ENCODE data around the gene TBC1D13.
A peak's percentile ranks its signal among the peaks of the same experiment; 100 is the strongest.
"Not testable (repeated sequence)": the region's sequence is repeated elsewhere in the genome, so short reads cannot be mapped to it uniquely, and the experiment has no call there.

The TBC1D13 gene

DNA sequence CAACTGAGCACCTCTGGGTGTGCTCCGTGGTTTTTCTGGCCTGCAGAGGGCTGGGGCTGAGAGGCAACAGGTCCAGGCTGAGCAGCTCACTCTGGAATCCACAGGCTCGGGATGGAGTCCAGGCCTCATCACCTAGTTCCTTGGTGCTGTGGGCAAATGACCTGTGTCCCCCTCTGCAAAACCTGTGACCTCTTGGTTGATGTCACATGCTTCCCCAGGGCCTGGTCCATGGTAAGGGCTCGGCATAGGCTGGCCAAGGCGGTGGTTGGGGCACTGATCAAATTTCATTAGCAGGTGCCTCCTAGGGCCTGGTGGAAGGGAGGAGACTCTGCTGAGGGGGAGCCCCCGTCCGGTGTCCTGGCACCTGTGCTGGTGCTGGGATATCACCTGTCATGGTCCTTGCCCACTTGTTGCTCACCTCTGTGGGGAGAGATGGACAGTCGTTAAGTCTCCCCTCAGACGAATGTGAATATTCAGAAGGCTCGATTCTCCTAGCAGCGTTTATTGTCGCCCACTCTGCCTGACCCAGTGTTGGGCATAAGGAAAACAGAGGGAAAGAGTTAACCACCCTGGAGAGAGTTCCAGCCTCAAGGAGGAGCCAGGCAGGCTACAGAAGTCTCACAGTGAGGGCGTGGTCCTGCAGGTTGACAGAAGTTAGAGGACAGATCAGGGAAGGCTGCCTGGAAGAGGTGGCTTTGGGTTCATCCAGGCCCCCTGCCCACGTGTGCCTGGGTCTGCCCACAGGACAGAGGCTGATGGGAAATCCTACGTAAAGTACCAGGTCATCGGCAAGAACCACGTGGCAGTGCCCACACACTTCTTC is 34.7 kb downstream of the TBC1D13 start:
- DNase-seq (ENCODE audit: low read depth), result no peak

DNA sequence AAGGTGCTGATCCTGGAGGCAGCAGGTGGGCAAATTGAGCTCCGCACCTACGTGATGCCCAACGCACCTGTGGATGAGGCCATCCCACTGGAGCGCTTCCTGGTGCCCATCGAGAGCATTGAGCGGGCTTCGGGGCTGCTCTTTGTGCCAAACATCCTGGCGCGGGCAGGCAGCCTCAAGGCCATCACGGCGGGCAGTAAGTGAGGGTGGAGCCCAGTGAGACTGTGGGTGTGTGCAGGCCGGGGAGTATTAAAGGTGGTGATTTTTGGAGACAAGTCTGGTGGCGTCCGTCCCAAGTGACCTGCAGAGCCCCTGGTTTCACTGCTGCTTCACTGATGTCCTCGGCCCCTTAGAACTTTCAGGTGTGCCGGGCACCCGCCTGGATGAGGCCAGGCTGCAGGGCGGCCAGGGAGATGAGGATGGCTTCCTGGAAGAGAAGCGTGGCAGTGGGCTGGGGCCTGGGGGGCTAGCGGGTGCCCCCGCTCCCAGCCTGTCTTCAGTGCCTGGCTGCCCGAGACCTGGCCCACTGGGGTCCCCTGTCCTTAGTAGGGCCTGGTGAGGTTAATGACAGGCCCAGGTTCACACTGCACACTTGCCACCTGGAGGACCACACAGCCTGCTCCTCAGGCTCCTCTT is 35.5 kb downstream of the TBC1D13 start:
- DNase-seq (ENCODE audit: low read depth), result no peak

DNA sequence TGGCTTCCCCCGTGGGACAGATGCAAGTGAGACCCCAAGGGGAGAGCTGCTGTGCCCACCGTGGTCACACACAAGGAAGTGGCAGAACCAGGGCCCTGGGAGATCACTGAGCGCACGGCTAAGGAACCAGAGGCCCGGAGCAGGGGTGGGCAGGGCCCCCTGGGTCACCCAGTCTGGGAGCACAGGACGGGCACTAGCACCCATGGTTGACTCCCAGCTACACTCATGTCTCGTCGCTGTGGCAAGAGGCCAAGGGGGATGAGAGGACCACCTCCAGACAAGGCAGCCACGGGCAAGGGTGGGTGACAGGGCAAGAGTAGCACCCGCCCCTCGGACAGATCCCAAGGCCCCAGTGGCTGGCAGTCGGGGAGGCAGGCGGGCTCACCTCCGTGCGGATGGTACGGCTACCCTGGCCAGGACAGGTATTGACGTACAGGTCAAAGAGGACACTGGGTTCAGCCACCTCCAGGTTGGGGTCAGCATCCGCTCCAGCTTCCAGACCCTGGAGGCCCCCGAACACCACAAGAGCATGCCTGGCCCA is 36.4 kb downstream of the TBC1D13 start:
- DNase-seq (ENCODE audit: low read depth), result no peak

DNA sequence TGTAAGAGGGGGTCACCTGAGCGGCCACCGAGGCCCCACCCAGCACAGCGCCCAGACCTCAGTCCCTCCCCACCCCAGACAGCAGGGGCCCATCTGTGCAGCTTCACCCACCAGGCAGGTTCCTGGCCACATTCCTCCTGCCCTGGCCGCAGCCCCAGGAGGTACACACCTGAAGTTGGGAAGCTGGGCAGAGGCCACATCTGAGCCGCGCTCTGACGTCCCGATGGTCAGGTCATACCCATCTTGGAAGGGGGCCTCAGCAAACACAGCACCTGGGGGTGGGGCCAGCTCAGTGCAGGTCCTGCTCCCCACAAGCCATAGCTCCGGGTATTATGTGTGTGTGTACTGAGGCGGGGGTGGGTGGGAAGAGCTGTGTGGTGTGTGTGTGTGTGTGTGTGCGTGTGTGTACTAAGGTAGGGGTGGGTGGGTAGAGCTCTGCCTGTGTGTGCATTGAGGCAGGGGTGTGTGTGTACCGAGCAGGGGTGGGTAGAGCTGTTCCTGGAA is 36.9 kb downstream of the TBC1D13 start:
- no peak for DNase-seq (ENCODE audit: low read depth)

DNA sequence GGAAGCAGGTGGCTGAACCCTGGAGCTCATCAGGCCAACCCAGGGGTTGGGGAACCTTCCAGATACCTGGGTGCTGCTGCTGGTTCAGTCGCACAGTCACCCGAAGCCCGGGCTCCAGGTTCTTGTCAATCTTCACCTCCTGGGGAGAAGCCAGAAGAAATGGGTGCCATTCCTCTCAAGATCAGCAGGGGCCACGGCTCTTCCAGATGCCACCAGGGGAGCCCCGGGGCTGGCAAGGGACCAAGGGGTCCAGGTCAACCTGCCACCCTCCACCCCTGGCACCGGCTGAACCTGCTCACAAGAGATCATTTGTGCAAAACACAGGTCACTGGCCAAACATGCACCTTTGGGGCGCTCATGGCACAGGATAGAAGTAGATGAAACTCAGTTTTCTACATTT is 37.9 kb downstream of the TBC1D13 start:
- no peak for DNase-seq (ENCODE audit: low read depth)

DNA sequence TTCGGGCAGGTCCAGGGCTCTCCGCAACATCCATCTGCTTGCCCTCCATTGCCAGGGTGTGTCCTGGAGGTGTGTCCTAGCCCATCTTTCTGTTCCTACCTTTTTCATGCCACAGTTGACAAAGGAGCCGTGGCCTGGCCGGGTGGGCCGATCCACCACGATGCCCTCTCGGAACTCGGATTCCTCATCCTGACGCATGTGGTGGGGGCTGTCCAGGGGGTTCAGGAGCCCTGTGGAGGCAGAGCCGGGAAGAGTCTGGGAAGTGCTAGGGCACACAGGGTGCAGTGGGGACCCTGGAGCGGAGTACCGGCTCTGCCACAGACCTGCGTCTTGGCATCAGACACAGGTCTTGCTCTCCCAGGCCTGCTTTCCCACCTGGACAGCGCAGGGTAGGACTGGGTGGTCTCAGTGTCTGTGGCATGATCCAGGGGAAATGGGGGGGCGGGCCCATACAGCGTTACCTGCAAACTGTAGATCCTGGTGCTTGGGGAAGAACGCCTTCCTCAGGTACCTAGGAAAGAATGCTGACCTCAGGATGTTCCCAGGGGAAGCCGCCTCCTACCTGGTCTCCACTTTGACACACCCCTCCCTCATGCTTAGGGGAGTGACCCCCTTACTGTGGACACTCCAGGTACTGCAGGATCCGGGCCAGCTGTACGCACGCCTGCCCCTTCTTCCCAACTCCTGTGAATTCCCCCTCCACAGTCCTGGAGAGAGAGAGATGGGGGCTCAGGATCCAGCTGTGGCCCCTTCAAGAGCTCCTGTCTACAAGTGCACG is 39.1 kb downstream of the TBC1D13 start:
- DNase-seq (ENCODE audit: low read depth), result no peak

DNA sequence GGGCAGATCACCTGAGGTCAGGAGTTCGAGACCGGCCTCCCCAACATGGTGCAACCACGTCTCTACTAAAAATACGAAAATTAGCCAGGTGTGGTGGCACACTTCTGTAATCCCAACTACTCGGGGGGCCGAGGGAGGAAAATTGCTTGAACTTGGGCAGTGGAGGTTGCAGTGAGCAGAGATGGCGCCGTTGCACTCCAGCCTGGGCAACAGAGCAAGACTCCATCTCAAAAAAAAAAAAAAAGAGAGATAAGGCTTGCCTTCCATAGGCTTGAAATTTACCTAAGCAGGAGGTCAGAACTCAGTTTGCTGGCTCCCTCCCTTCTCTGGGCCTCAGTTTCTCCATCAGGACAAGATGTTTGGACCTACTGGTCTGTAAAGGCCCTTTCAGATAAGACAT is 41.2 kb downstream of the TBC1D13 start:
- DNase-seq (ENCODE audit: low read depth), result no peak

DNA sequence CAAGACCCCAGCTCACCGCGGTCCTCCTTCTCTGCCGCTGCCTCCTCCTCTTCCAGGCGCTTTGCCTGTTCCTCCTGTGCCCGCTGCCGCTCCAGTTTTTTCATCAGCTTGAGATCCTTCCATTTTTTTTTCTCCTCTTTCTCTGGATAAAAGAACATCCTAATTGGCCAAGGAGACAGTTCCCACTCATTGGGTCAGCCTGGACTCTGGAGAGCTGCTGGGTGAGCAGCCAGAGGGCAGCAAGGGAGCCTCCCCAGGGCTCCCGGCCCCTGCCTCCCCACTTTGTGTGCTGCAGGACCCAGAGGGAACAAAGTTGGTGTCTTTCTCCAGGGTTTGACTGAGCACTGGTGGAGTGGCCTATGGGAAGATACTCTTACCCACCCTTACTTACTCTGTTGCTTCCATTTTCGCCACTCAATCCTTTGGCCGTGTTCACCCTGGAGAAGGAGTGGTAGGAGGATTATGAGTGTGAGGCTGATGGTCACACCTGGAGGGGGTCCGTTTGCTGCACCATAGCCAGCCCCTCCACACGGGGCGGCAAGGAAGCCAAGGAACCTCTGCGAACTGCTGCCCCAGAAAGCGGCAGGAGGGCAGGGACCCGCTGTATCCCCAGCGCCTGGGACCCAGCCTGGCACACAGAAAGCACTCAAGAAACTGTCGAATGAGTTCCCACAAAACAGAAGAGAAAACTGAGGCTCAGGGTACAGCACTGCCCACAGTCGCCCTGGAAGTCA is 41.8 kb downstream of the TBC1D13 start:
- DNase-seq (ENCODE audit: low read depth), result no peak

DNA sequence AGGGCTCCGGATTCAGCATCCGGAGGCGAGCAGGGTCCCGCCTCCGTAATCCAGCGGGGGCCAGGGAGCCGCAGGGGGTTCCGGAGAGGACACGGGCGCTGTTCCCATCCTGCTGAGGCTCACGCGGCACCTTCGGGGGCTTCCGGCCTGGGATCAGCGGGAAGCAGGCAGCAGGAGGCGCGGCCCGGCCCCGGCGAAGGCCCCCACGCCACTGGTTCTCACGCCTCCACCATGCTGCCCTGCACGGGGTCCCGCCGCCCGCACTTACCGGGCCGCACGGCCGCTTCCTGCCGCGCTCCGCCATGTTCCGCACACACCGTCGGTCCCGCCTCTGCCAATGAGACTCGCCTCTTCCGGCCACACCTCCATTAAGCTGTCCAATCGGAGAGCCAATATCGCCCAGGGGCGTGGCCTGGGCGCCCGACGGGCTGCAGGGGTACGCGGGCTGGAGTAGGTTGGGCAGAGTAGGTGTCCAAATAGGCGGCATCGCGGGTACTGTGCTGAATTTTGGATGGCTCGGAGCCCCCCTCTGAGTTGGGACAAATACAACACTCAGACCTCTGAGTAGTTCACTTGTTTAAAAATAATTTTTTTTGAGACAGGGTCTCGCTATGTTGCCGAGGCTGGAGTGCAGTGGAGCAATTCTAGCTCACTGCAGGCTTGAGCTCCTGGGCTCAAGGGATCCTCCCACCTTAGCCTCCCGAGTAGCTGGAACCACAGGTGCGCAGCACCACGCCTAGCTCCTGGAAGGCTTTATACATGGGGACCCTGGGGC is 42.6 kb downstream of the TBC1D13 start, which contains the start of gene SPOUT1:
Gene SPOUT1 (minus strand): TSS at position 318 of the 775 bp plus-strand sequence. CDS start 14 bp downstream, at position 304.
- DNase-seq (ENCODE audit: low read depth), result peak; percentile 54

DNA sequence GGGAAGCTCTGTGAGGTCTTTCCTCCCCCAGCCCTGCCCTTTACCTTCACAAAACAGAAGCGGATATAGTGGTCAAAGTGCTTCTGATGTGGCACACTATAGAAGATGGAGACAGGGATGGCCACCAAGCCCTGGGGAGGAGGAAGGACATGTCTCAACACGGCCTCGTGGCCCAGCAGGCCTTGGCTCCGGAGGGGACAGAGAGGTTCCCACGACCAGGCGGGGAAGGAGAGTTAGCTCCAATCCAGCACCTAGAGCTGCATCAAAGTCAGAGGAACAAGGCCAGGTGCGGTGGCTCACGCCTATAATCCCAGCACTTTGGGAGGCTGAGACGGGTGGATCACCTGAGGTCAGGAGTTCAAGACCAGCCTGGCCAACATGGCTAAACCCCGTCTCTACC is 46.6 kb downstream of the TBC1D13 start:
- DNase-seq (ENCODE audit: low read depth), result no peak

DNA sequence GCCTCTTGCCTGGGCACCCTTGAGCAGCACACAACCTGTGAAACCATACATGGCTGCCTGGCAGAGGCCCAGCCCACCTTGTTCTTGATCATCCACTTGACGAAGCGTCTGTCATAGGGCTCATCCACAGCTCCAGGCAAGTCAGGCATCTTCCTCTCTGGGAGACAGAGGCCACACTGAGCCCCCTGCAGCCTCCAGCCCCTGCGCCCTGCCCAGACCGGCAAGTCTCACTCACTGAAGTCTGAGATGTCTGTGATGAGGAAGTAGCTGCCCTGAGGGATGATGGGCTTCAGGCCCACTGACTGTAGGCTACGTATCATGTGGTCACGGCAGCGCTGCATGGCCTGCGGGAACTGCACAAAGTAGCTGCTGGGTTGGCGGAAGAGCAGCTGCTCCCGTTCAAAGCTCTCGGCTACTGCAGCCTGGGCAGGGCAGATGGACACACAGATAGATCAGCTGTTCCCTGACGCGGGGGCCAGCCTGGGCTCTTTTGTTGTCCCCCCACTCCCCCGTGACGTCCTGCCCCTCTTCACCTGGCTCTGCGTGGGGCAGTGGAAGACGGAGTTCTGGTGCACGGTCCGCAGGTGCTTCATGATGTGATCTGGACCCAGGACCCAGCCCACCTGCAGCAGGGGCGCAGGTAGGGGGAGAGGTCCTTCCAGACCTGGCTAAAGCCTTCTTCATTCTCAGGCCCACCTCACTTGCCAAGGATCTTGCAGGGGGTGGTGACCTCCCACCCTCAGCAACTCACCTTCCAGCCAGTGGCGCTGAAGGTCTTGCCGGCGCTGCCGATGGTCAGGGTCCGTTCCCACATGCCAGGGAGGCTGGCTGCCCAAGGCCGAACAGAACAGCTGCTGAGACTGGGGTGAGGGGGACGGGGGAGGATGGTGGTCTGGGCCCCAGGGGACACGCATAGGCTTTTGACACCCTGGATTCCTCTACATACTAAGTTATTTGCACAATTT is 48.5 kb downstream of the TBC1D13 start:
- no peak for DNase-seq (ENCODE audit: low read depth)

DNA sequence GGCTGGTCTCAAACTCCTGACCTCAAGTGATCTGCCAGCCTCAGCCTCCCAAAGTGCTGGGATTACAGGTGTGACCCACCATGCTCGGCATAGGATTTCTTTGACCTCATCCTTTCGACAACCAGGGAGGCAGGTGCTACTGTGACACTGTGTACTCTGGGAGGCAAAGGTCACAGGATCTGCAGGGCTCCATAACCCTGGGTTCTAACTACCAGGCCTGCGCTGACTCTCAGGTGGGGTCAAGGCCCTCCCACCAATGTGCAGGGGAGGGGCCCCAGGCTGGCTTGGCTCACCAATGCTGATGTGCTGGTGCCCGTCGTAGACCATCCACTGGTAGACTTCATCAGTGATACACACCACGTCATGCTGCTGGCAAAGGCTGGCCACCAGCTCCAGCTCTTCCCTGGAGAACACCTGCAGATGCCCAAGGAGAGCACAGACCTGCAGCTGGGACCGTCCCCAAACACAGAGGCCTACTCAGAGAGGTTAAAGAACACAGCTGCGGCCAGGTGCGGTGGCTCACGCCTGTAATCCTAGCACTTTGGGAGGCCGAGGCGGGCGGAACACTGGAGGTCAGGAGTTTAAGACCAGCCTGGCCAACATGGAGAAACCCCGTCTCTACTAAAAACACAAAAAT is 49.6 kb downstream of the TBC1D13 start:
- no peak for DNase-seq (ENCODE audit: low read depth)

DNA sequence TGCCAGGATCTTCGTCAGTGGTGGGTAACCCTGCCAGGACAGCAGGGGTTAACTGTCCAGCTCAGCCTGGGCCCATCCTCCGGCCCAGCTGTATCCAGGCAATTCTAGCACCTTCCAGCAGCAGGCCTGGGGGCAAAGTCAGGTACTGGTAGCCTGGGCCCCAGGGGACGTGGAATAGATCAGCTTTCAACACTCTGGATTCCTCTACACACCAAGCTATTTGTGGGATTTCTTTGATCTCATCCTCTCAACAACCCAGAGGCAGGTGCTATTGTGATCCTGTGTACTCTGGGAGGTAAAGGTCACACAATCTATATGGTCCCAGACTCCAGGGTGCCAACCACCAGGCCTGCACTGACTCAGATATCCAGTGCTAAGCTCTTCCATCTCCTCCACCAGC is 51.3 kb downstream of the TBC1D13 start:
- DNase-seq (ENCODE audit: low read depth), result no peak

DNA sequence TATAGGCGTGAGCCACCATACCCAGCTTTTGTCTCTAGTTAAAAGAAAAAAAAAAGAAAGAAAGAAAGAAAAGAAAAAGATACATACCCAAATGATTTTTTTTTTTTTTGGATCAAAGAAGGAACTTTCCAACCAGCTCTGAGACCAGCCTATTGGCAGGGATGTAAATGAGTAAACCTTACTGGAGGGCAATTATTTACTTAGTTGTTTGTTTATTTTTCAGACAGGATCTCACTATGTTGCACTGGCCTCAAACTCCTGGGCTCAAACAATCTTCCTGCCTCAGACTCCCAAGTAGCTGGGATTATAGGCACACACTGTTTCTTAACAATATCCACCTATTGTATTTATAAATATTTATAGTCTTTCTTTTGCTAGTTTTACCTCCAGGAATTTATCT is 53.5 kb downstream of the TBC1D13 start:
- DNase-seq (ENCODE audit: low read depth), result no peak

DNA sequence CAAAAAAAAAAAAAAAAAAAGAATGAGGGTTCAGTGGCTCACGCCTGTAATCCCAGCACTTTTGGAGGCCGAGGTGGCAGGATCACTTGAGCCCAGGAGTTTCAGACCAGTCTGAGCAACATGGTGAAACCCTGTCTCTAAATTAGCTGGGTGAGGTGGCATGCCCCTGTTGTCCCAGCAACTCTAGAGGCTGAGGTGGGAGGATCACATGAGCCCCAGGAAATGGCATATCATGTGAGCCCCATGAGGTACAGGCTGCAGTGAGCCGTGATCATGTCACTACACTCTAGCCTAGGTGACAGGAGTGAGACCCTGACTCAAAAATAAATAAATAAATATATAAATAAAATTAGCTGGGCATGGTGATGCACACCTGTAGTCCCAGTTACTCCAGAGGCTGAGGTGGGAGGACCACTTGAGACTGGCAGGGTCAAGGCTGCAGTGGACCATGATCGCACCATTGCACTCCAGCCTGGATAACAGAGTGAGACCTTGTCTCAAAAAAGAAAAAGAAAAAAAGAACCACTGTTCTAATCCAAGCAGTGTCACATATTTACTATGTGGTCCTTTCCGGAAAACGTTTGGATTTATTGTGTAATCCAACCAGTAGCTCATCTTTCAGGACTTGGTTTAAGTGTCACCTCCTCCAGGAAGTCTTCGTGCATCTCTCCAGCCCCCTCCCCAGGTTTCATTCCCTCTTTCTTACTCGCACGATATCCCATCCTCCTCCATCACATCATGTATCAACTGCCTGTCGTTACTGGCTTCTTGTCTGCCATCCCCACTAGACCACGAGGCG is 54.8 kb downstream of the TBC1D13 start:
- DNase-seq (ENCODE audit: low read depth), result no peak

DNA sequence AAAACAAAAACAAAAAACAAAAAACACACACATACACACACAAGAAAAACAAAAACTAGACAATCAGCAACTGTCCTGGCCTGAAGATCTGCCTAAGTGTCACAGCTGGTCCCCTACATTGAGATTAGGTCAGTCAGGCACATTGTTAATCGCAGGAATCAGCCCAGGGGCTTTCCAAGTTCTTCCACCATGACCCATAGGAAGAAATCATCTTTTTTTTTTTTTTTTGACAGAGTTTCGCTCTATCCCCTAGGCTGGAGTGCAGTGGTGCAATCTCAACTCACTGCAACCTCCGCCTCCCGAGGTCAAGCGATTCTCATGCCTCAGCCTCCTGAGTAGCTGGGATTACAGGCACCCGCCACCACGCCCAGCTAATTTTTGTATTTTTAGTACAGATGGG is 56.1 kb downstream of the TBC1D13 start:
- not testable (repeated sequence) for DNase-seq (ENCODE audit: low read depth)

DNA sequence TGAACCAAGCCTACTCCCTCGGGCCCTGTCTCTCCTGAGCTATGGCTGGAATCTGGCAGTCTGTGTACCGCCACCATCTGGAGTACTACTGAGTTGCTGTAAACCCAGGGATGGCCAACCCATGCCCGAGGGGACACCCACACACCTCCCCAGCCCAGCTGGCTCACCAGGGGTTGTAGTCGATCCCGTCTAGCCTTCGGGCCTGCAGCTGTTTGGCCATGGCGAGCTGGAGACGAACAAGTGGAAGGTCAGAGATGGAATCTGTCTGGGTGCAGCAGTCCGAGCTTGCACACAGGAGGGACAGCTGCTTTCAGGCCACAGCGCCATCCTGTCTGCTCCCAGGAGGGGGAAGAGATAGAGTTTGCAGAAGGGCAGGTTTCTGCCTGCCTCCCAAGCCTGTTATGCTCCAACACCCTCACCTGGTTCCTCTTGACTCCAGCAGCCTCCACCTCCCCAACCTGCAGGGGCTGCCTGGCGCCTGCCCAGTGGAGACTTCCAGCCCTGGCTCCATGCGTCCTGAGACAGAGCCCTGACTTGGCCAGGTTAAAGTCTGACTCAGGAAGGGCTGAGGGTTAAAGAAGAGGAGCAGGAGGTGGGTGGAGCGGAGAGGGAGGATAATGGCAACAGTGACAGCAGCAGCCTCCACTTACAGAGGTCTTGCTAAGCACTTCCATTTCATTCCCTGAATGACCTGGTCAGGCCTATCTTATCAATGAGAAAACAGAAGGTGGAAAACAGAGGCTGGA is 58.3 kb downstream of the TBC1D13 start:
- no peak for DNase-seq (ENCODE audit: low read depth)

DNA sequence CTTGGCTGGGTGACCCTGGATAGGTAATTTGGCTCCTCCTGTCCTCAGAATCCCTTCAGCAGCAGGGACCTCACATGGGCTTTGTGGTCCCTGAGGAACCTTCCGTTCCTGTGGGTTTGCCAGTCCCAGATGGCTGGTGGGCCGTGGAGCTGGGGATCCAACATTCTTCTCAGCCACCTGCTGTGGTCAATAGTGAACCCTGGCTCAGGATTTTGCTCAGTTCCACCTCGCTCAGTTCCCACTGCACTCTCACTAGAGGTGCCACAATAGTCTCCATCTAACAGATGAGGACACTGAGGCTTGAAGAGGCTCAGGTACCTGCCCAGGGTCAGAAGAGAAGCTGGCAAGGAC is 59.6 kb downstream of the TBC1D13 start:
- no peak for DNase-seq (ENCODE audit: low read depth)
